GM21390 (cell line): ENCODE results near the gene PPP1R14D.

Experiments used
- ATAC-seq: cut with Tn5 transposase; IDR thresholded peaks from one replicate; pipeline ENCODE4 v1.9.1; 2021; ENCODE audit not compliant: unreplicated experiment

Gene PPP1R14D

DNA sequence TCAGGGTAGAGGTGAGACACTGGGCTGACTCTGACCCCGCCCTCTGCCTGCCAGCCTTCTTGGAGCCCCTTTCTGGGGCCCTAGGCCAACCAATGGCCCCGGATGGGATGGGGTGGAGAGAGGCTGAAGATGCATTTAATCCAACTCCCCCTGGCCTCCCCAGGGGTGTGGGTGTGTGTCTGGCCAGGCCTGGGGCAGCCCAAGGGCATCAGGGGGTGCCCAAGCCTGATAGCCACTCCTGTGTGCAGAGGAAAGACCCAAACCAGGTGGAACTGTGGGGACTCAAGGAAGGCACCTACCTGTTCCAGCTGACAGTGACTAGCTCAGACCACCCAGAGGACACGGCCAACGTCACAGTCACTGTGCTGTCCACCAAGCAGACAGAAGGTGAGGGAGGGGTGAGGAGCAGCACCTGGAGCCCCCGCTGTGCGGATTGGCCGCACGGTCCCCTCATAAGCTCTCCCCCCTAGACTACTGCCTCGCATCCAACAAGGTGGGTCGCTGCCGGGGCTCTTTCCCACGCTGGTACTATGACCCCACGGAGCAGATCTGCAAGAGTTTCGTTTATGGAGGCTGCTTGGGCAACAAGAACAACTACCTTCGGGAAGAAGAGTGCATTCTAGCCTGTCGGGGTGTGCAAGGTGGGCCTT, 24.9 kb upstream of the PPP1R14D start:
- ATAC-seq, result no peak

DNA sequence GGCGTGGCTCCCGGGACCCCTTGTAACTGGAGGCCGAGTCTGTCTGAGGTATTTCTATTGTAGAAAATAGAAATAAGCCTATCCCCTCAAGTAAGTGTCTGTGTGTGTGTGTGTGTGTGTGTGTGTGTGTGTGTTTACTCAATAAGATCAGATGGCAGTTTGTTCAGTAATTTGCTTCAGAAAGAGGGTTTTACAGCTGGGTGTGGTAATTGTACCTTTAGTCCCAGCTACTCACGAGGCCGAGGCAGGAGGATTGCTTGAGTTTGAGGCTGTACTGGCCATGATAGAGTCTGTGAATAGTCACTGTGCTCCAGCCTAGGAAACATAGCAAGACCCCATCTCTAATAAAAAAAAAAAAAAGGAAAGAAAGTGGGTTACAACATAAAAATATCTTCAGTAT, 24.0 kb upstream of the PPP1R14D start:
- no peak for ATAC-seq

DNA sequence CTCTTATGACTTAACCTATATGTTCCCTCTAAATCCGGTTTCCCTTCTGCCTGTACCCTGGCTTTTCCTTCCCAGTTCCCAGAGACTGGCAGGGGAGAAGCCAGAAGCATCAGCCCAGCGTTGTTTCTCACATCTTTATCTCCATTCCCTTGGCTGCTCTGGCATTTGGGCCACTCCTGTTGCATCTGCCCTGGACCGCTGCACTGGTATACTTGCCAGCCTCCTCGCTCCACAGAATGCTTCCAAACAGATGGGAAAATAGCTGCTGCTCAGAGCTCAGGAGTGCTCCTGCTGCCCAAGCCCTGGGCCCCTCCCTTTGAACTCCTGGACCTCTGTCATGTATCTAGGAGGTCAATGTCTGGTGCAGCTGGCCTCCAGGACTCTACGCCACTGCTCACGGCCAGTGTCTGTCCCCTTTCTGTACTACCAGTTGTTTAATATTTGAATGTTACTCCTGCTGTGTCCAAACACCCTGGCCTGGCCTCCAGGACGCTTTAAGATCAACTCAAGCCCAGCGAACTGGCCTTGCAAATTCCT, 22.1 kb upstream of the PPP1R14D start:
- no peak for ATAC-seq

DNA sequence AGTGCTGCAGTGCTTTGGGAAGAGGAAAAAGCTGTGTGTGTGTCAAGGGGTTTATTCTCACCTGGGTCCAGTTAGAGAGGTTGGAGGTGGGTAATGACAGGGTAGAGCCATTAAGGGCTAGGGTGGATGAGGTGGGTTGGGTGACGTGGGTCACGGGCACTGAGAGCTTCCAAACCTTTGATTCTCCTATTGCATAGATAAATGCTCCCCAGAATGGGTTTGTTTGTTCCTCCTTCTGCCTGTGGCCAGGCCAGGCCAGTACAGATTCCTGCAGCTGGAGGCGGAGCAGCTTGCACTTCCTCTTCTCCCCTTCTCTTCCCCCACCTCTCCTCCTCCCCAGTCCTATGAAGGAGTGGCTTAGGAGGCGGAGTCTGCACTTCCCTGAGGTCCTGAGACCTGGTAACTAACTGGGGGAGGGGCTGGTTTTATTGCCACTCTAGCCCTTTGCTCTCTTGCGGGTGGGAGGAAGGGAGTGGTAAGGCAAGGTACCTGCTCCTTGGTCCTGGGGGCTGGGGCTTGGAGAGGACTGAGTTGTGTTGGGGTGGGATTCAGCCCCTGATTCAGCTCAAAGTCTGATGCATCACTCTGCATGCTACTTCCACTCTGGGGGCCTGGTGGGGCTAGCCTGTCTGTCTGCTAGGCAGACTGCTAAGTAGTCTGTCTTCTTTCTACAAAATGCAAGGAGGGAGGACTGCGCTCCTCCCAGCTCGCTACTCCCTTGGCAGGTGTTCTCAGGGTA, 18.9 kb upstream of the PPP1R14D start:
- peak; percentile 75 for ATAC-seq

DNA sequence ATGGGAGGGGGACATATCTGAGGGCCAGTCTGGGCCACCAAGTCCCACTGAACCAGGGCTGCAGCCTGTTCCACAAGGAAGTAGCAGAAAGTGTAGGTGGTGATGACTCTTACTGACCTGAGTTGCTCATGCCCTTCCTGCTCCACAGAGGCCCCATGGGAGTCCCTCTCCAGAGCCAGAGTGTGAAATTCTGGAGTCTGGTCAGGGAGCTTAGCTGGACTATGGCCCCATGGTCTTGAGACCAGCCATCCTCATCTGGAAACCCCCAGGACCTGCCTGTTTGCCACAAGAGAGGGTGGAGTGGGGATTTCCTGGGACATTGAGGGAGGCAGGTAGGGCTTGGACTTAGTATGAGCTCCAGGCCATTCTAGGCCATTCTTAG, 18.3 kb upstream of the PPP1R14D start:
- ATAC-seq, result peak; percentile 9

DNA sequence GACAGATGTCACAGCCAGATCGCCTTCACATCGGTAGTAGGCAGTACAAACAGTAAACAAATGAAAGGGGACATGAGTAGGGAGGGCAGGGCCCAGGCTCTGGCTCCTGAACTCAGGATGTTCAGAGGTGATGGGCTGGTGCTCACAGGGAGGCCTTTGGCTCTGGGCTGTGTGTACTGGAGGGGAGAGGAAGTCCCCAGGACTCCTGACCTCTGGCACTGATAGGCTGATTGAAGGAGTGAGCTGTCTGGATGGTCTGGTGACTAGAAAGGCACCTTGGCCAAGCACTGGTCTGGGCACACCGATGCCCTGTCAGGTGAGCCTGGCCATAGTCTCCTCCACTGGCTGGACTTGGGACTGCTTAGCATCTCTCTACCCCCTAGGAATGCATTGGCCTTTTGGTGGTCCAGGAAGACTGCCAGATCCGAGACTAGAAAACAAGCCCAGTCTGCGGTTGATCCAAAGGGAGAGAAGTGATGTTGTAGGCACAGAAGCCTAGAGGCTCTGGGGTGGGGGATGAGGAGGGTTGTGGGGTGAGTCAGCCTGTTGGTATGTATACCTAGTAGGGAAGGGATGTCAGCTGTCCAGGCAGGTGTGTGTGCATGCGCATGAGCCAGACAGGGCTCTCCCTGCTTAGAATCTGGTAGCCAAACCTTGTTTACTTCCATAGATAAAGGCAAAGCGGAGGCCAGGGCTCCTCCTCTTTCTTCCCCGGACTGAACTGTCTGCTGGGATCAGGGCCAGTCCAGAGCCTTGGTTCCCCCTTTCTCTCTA, 17.2 kb upstream of the PPP1R14D start:
- ATAC-seq, result no peak

DNA sequence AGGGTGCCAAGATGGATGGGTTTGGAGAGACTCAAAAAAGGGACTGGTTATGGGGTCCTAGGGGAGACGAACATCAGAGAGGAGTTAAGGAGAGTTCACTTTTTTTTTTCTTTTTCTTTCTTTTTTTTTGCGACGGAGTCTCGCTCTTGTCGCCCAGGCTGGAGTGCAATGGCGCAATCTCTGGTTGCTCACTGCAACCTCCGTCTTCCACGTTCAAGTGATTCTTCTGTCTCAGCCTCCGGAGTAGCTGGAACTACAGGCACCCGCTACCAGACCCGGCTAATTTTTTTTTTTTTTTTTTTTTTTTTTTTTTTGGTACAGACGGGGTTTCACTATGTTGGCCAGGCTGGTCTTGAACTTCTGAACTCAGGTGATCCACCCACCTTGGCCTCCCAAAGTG, 16.5 kb upstream of the PPP1R14D start:
- ATAC-seq, result no peak

DNA sequence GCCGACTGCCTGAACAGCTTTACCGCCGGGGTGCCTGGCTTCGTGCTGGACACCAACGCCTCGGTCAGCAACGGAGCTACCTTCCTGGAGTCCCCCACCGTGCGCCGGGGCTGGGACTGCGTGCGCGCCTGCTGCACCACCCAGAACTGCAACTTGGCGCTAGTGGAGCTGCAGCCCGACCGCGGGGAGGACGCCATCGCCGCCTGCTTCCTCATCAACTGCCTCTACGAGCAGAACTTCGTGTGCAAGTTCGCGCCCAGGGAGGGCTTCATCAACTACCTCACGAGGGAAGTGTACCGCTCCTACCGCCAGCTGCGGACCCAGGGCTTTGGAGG, 16.2 kb upstream of the PPP1R14D start:
- no peak for ATAC-seq

DNA sequence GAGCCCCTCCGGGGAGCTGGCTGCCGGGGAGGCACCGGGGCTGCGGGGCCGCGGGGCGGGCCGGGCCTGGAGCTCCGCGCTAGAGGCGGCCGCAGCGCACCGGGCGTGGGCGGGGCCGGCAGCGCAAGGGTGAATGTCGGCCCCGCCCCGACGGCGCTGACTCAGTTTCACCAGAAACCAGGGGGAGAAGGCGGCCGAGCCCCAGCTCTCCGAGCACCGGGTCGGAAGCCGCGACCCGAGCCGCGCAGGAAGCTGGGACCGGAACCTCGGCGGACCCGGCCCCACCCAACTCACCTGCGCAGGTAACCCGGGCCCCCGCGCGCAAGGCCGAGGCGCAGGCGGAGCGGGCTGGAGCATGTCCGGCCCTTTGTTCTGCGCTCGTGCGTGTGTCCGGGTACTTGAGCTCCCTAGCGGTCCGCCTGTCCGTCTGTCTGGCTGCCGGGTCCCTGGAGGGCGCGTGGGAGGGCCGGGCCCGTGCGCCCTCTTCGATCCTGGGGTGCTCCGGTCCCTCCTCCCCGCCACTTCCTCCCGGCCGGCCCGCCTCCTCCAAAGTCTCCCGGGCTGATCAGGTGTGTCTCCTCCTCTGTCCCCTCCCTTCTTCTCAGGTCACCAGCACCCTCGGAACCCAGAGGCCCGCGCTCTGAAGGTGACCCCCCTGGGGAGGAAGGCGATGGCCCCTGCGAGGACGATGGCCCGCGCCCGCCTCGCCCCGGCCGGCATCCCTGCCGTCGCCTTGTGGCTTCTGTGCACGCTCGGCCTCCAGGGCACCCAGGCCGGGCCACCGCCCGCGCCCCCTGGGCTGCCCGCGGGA, 15.6 kb upstream of the PPP1R14D start, which contains the start of gene SPINT1:
TSS of gene SPINT1 (plus strand) at position 164 of the 811 bp plus-strand sequence. CDS start at position 671, 507 bp downstream.
- ATAC-seq, result no peak

DNA sequence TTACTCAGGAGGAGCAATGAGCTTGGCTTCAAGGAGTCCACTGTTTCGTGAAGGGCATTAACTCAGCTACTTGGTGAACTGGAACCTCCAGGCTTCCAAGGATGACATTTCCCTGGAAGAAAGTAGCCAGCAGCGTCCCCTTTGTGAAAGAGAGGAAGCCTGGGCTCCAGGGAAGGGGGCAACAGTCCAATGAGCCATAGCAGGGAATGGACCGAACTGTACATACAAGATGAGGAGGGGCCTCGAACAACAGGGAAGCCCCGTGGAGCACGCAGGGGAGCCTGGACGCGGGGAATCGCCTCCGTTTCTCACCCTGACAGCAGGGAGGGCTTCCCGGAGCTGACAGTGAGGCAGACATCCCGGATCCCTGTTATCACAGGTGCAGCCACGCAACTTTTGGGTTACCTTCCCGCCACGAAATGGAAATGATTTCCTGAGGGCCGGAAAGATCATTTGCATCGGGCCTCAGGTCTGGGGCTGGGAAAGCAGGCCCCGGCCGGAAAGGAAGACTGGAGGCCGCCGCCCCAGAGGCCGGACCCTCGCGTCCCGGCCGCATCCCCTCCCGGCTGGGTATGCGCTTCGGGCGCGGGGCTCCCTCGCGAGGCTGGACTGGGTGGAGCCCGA, 14.9 kb upstream of the PPP1R14D start:
- ATAC-seq, result no peak

DNA sequence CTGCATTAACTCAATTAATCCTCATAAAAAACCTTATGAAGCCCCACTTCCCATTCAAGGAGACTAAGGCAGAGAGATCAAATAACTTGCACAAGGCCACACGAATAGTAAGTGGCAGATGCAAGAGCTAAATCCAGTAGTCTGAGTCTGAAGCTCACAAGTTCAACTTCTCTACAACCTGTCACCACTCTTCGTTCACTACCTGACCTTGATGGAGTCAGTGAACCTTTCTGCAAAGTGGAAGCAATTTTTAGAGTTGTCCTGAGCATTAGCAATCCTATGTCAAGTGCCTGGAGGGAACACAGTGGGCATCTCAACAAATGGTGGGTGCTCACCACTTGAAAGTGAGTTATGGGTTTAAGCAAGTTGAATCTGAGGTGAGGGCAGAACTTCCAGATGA, 13.2 kb upstream of the PPP1R14D start:
- ATAC-seq, result no peak

DNA sequence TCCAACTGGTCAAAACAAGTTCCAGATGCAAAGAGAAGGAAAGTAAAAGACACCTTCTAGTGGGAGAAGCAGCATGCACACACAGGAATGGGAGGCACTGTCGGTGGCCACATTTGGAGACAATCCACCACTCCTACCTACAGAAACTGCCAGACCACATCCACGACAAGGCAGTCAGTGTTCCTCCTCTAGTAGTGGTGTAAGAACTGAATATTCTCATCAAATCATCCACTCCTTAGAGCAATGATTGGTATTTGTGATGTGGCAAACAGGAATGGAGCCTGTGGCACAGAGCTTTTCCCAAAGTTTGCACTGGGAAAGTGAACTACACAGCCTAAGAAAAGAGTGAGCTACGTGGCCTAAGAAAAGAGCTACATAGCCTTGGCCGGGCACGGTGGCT, 10.2 kb upstream of the PPP1R14D start:
- no peak for ATAC-seq

DNA sequence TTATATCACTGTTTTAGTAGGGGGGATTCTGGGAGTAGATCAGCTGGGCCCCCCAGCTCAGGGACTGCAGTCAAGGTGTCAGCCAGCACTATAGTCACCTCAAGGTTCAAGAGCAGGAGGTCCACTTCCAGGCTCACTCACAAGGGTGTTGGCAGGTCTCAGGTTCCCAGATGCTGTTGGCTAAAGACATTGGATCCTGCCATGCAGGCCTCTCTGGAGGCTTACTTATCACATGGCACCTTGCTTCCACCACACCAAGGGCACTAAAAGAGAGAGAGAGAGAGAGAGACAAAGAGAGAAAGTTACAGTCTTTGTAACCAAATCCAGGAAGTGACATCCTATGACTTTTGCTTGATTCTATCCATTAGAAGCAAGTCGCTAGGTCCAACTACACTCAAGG, 7.5 kb upstream of the PPP1R14D start:
- ATAC-seq, result no peak

DNA sequence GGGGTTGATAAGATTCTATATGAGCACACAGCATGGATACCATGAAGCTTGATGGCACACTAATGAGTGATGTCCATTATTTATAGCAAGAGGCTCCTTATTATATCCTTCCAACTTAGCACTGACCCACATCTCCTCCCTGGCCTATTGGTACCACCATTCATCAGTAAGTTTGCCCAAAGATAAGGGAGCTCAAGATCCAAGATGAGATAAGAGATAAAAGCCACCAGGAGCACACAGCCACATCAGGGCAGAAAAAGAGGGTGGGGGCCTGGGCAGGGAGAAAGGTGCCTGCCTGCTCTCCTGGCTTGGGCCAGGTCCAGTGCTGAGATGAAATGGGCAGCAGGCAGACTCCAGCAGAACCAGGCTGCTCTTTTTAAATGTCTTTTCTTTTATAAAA, 4.4 kb upstream of the PPP1R14D start:
- ATAC-seq, result no peak

DNA sequence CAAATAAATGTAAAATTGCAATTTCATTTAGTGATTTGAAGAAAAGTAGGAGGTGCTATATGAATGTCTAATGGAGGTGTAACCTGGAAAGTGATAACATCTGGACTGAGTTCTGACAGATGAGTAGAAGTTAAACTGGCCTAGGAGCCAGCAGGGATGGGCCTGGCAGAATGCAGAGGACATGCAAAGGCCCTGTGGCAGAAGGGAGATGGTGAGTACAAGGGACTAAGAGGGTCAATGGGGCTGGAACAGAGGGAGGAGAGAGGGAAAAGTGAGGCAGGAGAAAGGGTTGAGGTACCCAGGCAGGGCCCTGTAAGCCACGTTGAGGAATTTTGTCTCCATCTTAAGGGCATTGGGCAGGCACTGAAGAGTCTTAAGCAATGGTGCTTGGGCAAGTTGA, 3.4 kb upstream of the PPP1R14D start:
- no peak for ATAC-seq

DNA sequence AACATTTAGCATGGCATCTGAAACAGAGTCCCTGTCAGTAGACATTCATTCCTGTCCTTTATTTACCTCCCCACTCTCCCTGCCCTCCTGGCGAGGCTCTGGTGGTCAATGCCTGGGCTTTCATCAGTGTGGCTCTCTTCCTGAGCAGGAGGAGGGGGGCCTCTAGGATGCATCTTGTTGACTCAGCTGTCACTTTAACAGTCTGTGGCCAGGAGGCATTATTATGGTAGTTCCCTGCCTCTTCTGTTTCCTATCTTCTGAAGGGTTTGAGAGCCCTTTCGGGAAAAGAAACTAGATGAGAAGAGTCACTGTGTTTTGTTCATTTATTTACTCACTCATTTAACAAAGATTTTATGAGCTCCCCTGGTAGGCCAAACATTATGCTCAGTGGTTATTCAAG, 2.4 kb upstream of the PPP1R14D start:
- ATAC-seq, result no peak

DNA sequence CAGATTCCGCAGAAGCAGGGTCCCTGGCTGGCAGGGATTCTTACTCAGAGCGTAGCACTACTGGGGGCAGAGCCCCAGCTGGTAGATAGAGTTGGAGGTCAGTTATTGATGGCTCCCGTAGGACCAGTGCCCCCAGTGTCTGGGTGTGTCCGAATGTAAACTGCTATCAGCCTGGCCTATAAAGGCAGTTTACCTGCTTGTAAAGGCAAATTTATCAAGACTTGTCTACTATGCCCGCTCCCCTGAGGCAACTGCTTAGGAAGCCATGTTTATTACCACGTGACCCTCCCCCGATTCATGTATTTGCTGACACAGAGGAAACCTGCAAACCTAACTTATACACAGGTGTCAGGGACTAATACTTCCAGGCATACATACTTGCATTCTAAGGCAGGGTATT, 607 bp upstream of the PPP1R14D start:
- ATAC-seq, result no peak

DNA sequence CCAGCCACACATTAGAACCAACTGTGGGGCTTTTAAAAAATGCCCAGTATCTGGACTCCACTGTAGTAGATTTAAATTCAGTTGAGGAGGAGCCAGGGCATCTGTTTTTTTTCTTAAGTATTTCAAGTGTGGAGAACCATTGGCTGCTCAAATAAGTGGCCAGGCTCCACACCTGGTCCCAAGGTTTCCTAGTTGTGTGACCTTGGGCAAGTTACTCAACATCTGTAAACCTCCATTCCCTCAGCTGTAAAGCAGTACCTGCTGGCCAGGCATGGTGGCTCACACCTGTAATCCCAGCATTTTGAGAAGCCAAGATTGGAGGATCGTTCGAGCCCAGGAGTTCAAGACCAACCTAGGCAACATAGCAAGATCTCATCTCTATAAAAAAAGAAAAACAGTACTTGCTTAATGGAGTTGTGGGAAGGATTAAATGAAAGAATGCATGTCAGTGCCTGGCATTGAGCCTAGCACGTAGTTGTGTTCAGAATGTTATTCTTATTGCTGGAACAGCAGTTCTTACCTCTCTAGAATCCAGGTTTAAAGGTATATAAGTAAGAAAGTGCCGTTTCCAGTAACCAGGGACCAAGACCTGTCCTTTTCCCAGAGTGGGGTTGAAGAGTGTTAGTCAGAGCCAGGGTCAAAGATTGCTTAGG, 2.0 kb downstream of the PPP1R14D start:
- ATAC-seq, result no peak

DNA sequence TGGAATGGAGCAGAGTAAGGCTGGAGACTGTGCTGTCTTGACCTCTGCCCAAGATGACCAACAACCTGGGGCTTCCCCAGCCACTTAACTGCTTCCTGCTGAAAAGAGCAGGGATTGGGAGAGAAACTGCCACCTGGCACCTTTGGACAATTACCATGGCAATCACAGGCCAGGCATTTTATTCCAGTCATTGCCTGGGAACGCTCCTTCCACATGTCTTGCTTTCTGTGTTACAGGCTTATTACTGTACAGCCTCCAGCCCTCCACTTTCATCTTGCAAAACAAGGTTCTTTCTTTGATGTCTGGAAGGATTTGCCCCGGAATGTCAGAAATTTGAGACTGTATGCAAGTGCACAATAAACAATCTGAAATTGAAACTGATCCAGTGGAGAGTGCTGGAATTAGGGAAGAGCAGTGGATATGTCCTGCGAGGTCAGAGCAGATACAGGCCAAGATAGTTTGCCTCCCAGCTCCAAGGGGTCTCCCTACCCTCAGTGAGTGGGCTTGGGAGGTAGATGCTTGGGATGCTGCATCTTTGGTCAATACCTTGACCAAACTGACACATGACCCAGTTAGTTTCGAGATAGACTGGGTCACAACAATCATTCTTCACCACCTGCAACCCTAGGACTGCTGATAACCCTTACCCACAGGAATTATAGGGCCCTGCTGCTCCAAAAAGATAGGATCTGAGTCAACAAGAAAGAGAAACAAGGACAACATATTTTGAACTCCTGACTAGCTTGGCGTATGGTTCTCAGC, 2.7 kb downstream of the PPP1R14D start:
- ATAC-seq, result no peak
